NB4 (cell line): ENCODE data around the gene ZBTB7C.

Experiments used
- DNase-seq: peaks from one replicate; pipeline ENCODE4 v3.0.0; 2010; ENCODE audit warnings: low read depth
- H3K4me3 ChIP-seq: one replicate; pipeline ENCODE4 v1.5.1; 2011; ENCODE audit warnings: mild to moderate bottlenecking, low read depth, low read length, moderate library complexity
- MYC ChIP-seq: IDR thresholded peaks from 2 replicates; pipeline ENCODE4 v1.6.1; 2011; ENCODE audit warnings: low read depth, low read length
- POLR2A ChIP-seq: IDR thresholded peaks from 2 replicates; pipeline ENCODE4 v1.6.1; 2011; ENCODE audit warnings: mild to moderate bottlenecking; ENCODE audit not compliant: insufficient read length; ENCODE audit errors: extremely low read depth
- TF ChIP-seq, protein P1 (sequence below): IDR thresholded peaks from 2 replicates; pipeline ENCODE4 v1.6.1; 2011; ENCODE audit warnings: low read depth, low read length
- TF ChIP-seq, protein P2 (sequence below): IDR thresholded peaks from one replicate; pipeline ENCODE4 v1.5.1; 2012; ENCODE audit warnings: low read depth, low read length

ZBTB7C gene

DNA sequence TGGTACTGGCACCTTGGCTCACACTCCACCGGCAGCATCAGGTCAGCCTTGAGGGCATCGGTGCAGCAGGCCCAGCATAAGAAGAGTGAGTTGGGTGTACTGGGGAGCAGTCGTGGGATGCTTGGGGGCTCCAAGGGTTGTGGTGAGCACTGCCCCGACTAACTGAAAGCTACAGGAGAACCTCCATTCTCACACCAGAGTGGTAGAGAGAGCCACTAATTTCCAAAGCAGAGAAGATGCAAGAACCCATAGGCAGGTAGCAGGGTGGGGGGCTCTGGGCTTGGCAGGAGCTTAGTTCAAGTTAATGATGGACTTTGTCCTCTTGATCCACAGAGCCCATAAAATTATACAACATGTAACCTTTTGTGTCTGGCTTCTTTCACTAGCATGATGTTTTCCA is 330.7 kb downstream of the ZBTB7C start:
- DNase-seq: no peak
- TF ChIP-seq MYC (no peak), POLR2A (no peak)
- TF ChIP-seq, protein P1, sequence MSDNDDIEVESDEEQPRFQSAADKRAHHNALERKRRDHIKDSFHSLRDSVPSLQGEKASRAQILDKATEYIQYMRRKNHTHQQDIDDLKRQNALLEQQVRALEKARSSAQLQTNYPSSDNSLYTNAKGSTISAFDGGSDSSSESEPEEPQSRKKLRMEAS: no peak
- TF ChIP-seq, protein P2, sequence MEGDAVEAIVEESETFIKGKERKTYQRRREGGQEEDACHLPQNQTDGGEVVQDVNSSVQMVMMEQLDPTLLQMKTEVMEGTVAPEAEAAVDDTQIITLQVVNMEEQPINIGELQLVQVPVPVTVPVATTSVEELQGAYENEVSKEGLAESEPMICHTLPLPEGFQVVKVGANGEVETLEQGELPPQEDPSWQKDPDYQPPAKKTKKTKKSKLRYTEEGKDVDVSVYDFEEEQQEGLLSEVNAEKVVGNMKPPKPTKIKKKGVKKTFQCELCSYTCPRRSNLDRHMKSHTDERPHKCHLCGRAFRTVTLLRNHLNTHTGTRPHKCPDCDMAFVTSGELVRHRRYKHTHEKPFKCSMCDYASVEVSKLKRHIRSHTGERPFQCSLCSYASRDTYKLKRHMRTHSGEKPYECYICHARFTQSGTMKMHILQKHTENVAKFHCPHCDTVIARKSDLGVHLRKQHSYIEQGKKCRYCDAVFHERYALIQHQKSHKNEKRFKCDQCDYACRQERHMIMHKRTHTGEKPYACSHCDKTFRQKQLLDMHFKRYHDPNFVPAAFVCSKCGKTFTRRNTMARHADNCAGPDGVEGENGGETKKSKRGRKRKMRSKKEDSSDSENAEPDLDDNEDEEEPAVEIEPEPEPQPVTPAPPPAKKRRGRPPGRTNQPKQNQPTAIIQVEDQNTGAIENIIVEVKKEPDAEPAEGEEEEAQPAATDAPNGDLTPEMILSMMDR: no peak
- H3K4me3 ChIP-seq: no peak overlapping the region

DNA sequence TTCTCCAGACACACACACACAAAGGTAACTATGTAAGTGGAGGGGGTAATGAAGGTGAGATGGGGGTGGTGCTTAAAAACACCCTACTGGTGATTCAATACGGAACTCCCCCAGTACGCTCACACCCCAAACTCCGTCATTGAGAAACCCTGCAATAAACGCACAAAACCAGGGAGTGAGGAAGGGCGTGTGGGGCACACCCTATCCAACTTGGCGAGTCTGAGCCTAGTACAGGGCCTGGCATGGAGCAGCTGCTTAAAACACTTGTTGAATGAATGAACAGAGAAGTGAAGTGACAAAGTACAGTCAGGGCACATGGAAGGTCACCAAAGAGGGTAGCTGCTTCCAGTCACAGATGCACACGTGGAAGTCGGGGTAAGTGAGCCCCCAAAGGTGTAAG is 331.9 kb downstream of the ZBTB7C start:
- TF ChIP-seq, protein P2: no peak
- TF ChIP-seq MYC: no peak
- H3K4me3 ChIP-seq: no peak overlapping the region
- DNase-seq: no peak

DNA sequence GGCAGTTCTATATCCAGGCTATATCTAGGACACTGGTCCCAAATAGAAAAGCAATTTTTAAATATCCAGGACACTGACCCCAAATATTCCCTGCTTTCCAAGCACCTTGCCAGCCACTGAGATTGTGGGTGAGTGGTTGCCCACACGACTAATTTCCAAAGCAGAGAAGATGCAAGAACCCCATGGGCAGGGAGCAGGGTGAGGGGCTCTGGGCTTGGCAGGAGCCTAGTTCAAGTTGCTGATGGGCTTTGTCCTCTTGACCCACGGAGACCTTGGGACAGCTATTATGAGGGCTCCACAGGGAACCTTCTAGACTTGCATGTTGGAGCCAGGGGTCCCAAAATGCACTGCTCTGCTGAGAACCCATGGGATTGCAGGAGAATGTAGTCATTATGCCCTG is 332.7 kb downstream of the ZBTB7C start:
- DNase-seq: no peak
- TF ChIP-seq, protein P1: no peak
- TF ChIP-seq POLR2A (no peak), MYC (no peak)
- TF ChIP-seq, protein P2: no peak

DNA sequence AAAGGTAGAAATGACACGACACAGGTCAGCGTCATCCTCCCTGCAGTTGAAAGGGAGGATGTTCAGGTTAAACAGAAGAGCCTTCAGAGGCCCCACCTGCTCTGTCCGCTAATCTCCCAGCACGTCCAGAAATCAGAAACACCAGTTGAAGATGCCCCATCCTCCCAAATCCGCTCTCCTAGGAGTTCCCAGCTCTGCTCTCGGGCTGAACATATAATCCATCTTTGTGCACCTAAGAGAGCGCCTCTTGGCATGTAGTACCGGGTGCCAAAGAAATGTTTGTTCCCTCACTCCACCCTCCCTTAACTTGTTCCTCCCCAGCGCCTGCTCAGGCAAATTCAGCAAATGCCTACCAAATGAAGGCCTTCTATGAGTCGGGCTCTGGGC is 333.5 kb downstream of the ZBTB7C start:
- DNase-seq: no peak
- TF ChIP-seq, protein P2: no peak
- TF ChIP-seq MYC (no peak), POLR2A (no peak)
- TF ChIP-seq, protein P1: no peak

More for the DNA sequence above, 332.7 kb downstream of the ZBTB7C start:
- no peak overlapping the region for H3K4me3 ChIP-seq

DNA sequence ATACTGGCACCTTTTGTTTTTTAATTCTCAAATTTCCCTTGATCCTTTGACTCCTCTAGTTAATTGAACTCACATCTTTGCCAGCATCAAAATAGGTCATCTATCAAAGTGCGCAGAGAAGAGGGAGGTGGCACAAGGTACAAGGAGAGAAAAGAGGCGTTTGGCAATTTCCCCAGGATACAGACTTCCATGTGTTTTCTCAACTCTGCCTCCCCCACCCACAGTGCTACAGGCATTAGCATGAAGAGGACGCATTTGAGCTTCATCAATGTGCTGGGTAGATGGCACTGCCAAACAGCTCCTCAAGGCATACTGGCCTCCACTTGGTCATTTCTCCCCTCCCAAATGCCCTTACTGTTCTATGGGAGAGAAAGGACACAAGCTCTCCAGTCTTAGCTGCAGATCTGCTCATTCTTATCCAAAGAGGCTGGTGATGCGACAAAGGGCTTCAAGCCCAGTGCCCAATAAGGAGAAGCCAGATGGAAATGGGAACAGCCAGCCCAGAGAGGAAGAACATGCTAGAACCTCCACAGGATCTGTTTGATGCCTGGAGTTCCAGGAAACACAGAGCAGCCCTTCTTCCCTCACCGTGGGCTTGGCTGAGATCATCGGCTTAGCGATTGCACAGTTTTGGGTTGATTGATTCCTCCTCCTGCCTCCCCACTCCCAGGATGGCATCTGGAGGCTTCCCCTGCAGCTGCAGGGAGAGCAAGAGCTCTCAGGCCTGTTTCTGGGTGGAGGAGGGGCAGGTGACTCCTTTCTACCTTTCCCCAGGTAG is 334.1 kb downstream of the ZBTB7C start:
- TF ChIP-seq, protein P1: no peak
- TF ChIP-seq MYC (no peak), POLR2A (no peak)
- TF ChIP-seq, protein P2: no peak
- DNase-seq: no peak
- no peak overlapping the region for H3K4me3 ChIP-seq

More for the DNA sequence above, 333.5 kb downstream of the ZBTB7C start:
- no peak overlapping the region for H3K4me3 ChIP-seq
